ENCODE measurements around the gene PPP1R1B. TPM values are rescaled to one million over a fixed set of nuclear protein-coding genes. Genes with fewer than 3 reads are reported as not detected.
A peak's percentile ranks its signal among the peaks of the same experiment; 100 is the strongest.

PPP1R1B gene
- total and polyA plus RNA-seq, 2 experiments from 2014 or later = 3.4 to 5.4 TPM

GRCh38 chr17:39625198-39625785 is 1.5 kb upstream of the PPP1R1B start (continued):
- TF ChIP-seq ETS1 (IDR thresholded peaks at IDR 0.05) = no peak
- no peak for TF ChIP-seq CTCF (conservative IDR thresholded peaks at IDR 0.05; ENCODE audit: low read depth in 2 of 2)
- no peak for TF ChIP-seq CREB1 (CRISPR knock-in tag; IDR thresholded peaks at IDR 0.05; ENCODE audit: low read depth)
- TF ChIP-seq REST (IDR thresholded peaks at IDR 0.05; ENCODE audit: unreplicated experiment) = no peak

GRCh38 chr17:39627047-39627711 is 427 bp downstream of the PPP1R1B start:
- Mint-ChIP-seq H3K27ac (no peak overlapping the region), H3K27me3 (ENCODE audit: insufficient read depth, low read depth, poor library complexity) (peaks cover 64% of the 10 kb centered on the region), H3K4me1 (peaks cover 69% of the 10 kb centered on the region), H3K4me3 (peak overlapping the region; percentile 86), H3K36me3 (ENCODE audit: low read depth) (0 out of 3 replicates have a peak, but pooled peaks cover 2% of the 10 kb centered on the region), H3K9me3 (no peaks in the 10 kb centered on the region; the same call in 2 of the 3 replicates)
- Histone ChIP-seq H4K20me1 (replicated peaks; ENCODE audit: insufficient read depth) (no peaks in the 10 kb centered on the region), H3K27ac (ENCODE audit: low read depth) (no peak overlapping the region), H3K4me3 (peak overlapping the region; percentile 91), H3K79me2 (replicated peaks; ENCODE audit: insufficient read depth) (no peaks in the 10 kb centered on the region), H3K4me1 (ENCODE audit: insufficient read depth) (peaks cover 50% of the 10 kb centered on the region), H2AFZ (peak overlapping the region; percentile 91; the same call in 1 of the 2 replicates), H3K9me2 (ENCODE audit: insufficient read depth) (no peaks in the 10 kb centered on the region), H3K4me2 (peak overlapping the region; percentile 95), H3F3A (replicated peaks; ENCODE audit: low read depth) (0 out of 2 replicates have a peak, but pooled peaks cover 10% of the 10 kb centered on the region), H3K27me3 (ENCODE audit: insufficient read depth) (peaks cover 69% of the 10 kb centered on the region), H3K36me3 (ENCODE audit: insufficient read depth) (no peaks in the 10 kb centered on the region)
- DNase-seq (ENCODE audit: low spot score) (no peak), ATAC-seq (peak; percentile 16)
- TF ChIP-seq STAT1 (IDR thresholded peaks at IDR 0.05; ENCODE audit: unreplicated experiment) (no peak), EZH2 (IDR thresholded peaks at IDR 0.05; ENCODE audit: low read depth, unreplicated experiment) (peak; percentile 2), NANOG (IDR thresholded peaks at IDR 0.05; ENCODE audit: borderline replicate concordance) (no peak), ZNF462 (CRISPR knock-in tag; IDR thresholded peaks at IDR 0.05) (no peak)

Data from GM23338 (cell line).